Suppressor macrophage treated with lipopolysaccharide for 4 hours (primary cell): ENCODE measurements around the gene WBP1.
"Not testable (repeated sequence)": the region's sequence is repeated elsewhere in the genome, so short reads cannot be mapped to it uniquely, and the experiment has no call there.

Source experiments
- DNase-seq: peaks from one replicate; pipeline ENCODE4 v3.0.0-alpha.2; 2020

WBP1 gene

GRCh38 chr2:74458132-74458937, at the start of gene WBP1:
Gene WBP1 (plus strand): TSS chr2:74458438. CDS start chr2:74458603, 165 bp downstream.
- peak; percentile 100 for DNase-seq

GRCh38 chr2:74413001-74413698, 45.1 kb upstream of the WBP1 start:
- DNase-seq: no peak

- no peak for DNase-seq
Measured at GRCh38 chr2:74414441-74414840, 43.8 kb upstream of the WBP1 start.

- peak; percentile 21 for DNase-seq
Measured at GRCh38 chr2:74414881-74415761, 43.1 kb upstream of the WBP1 start.

GRCh38 chr2:74415762-74416395, 42.4 kb upstream of the WBP1 start:
- DNase-seq: no peak

- DNase-seq: no peak
Measured at GRCh38 chr2:74416778-74417177, 41.5 kb upstream of the WBP1 start.

GRCh38 chr2:74417197-74417596, 41.0 kb upstream of the WBP1 start:
- no peak for DNase-seq

GRCh38 chr2:74417763-74418162, 40.5 kb upstream of the WBP1 start:
- DNase-seq: no peak

GRCh38 chr2:74418312-74418711, 39.9 kb upstream of the WBP1 start:
- no peak for DNase-seq

GRCh38 chr2:74419345-74419744, 38.9 kb upstream of the WBP1 start:
- peak; percentile 51 for DNase-seq

GRCh38 chr2:74420006-74420405, 38.2 kb upstream of the WBP1 start:
- no peak for DNase-seq

- DNase-seq: not testable (repeated sequence)
Measured at GRCh38 chr2:74420443-74421103, 37.7 kb upstream of the WBP1 start.

GRCh38 chr2:74421221-74421870, 36.9 kb upstream of the WBP1 start, which contains the start of the genes C2orf81 and WDR54:
Gene C2orf81 (minus strand): TSS chr2:74421619. CDS start chr2:74421560, 59 bp downstream.
Gene WDR54 (plus strand): TSS chr2:74421730. CDS start chr2:74422154, 424 bp downstream.
- DNase-seq: peak; percentile 78

GRCh38 chr2:74423231-74424095, 34.8 kb upstream of the WBP1 start:
- DNase-seq: no peak

- no peak for DNase-seq
Measured at GRCh38 chr2:74424139-74424992, 33.9 kb upstream of the WBP1 start.

GRCh38 chr2:74424995-74425406, 33.2 kb upstream of the WBP1 start:
- no peak for DNase-seq

GRCh38 chr2:74425523-74425922, 32.7 kb upstream of the WBP1 start:
- DNase-seq: no peak

GRCh38 chr2:74426181-74426758, 32.0 kb upstream of the WBP1 start:
- no peak for DNase-seq

- no peak for DNase-seq
Measured at GRCh38 chr2:74427551-74427950, 30.7 kb upstream of the WBP1 start.
